ENCODE measurements around the gene HMMR. TPM values are rescaled to one million over a fixed set of nuclear protein-coding genes. Genes with fewer than 3 reads are reported as not detected.
A peak's percentile ranks its signal among the peaks of the same experiment; 100 is the strongest.
"Not testable (repeated sequence)": the region's sequence is repeated elsewhere in the genome, so short reads cannot be mapped to it uniquely, and the experiment has no call there.

The HMMR gene
- polyA plus RNA-seq, 2 donors = 2.1 to 4.1 TPM

DNA sequence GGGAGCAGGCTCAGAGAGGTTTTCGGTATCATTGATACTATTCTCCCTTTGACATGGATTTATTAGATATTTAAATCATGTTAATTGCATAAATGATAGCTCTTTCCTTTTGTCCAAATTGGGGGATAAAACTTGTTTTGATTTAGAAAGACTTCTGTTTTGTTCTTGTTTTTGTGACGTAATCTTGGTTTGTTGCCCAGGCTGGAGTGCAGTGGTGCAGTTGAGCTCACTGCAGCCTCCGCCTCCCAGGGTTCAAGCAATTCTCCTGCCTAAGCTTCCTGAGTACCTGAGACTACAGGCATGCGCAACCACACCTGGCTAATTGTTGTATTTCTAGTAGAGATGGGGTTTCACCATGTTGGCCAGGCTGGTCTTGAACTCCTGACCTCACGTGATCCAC lies 52.1 kb downstream of the HMMR start:
- H3K9me3 ChIP-seq (ENCODE audit: control insufficient read depth in 2 of 2, insufficient read depth in 1 of 2, low read depth in 1 of 2, low read length in 1 of 2) = no peaks in the 10 kb centered on the region
- no peaks in the 10 kb centered on the region for H3K4me1 ChIP-seq (ENCODE audit: control insufficient read depth in 2 of 2, insufficient read depth in 2 of 2, low read length in 1 of 2)
- peaks cover 0 to 9% of the 10 kb centered on the region in 2 donors for H3K36me3 ChIP-seq (ENCODE audit: control insufficient read depth in 2 of 2, insufficient read depth in 2 of 2, low read length in 1 of 2)
- no peak overlapping the region for H3K4me3 ChIP-seq (ENCODE audit: low read depth in 1 of 2, low read length in 2 of 2)
- 86 to 90% methylated on average over 5 of the region's 5 CpGs for WGBS, 2 donors
- H3K27ac ChIP-seq (ENCODE audit: low read depth in 2 of 2, low read length in 1 of 2) = peak overlapping the region in 1 of 2 donors; percentile 13
- no peaks in the 10 kb centered on the region for H3K27me3 ChIP-seq (ENCODE audit: control insufficient read depth in 1 of 2, insufficient read depth in 2 of 2, low read length in 2 of 2)

DNA sequence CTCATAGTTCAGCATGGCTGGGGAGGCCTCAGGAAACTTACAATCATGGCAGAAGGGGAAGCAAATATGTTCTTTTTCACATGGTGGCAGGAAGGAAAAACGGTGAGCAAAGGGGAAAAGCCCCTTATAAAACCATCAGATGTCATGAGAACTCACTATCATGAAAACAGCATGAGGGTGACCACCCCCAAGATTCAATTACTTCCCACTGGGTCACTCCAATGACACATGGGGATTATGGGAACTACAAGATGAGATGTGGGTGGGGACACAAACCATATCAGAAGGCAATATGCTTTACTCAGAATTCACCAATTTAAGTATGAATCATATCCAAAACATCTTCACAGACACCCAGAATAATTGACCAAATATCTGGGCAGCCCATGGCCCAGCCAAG lies 64.7 kb downstream of the HMMR start:
- Histone ChIP-seq H3K27me3 (ENCODE audit: control insufficient read depth in 1 of 2, insufficient read depth in 2 of 2, low read length in 2 of 2) (no peaks in the 10 kb centered on the region), H3K4me3 (ENCODE audit: low read depth in 1 of 2, low read length in 2 of 2) (no peak overlapping the region), H3K4me1 (ENCODE audit: control insufficient read depth in 2 of 2, insufficient read depth in 2 of 2, low read length in 1 of 2) (no peaks in the 10 kb centered on the region), H3K27ac (ENCODE audit: low read depth in 2 of 2, low read length in 1 of 2) (no peak overlapping the region), H3K36me3 (ENCODE audit: control insufficient read depth in 2 of 2, insufficient read depth in 2 of 2, low read length in 1 of 2) (no peaks in the 10 kb centered on the region), H3K9me3 (ENCODE audit: control insufficient read depth in 2 of 2, insufficient read depth in 1 of 2, low read depth in 1 of 2, low read length in 1 of 2) (no peaks in the 10 kb centered on the region)
- WGBS, 2 donors = 80 to 92% methylated on average over 1 of the region's 1 CpG

DNA sequence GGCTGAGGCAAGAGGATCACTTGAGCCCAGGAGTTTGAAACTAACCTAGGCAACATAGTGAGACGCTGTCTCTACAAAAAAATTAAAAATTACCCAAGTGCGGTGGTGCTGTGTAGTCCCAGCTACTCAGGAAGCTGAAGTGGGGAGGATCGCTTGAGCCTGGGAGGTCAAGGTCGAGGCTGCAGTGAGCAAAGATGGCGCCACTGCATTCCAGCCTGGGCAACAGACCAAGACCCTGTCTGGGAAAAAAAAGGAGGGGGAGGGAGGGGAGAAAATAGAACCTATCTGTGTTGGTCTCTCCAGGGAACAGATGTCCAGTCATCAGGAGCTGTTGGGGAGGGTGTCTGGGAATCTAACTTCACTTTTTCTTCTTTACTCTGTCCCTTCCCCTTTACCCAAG lies 69.3 kb downstream of the HMMR start:
- no peak overlapping the region for H3K27ac ChIP-seq (ENCODE audit: low read depth in 2 of 2, low read length in 1 of 2)

DNA sequence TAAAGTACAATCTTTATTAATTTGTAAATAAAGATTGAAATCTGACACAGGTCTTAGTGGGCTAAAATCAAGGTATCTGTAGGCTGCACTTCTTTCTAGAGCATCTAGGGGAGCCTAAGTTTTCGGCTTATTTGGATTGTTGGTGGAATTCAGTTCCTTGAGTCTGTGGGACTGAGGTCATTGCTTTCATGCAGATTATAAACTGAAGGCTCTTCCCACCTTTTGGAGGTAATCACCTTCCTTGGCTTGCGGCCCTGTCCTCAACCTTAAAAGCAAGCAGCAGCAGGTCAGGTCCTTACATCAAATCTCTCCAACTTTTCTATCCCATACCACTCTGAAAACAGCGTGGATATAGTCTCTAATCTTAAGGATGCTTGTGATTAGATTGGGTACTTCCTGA lies 70.8 kb downstream of the HMMR start:
- no peak overlapping the region for H3K4me3 ChIP-seq (ENCODE audit: low read depth in 1 of 2, low read length in 2 of 2)
- H3K27ac ChIP-seq (ENCODE audit: low read depth in 2 of 2, low read length in 1 of 2) = no peak overlapping the region
- no peaks in the 10 kb centered on the region for H3K36me3 ChIP-seq (ENCODE audit: control insufficient read depth in 2 of 2, insufficient read depth in 2 of 2, low read length in 1 of 2)
- WGBS, 2 donors = 65 to 74% methylated on average over 3 of the region's 3 CpGs
- no peaks in the 10 kb centered on the region for H3K27me3 ChIP-seq (ENCODE audit: control insufficient read depth in 1 of 2, insufficient read depth in 2 of 2, low read length in 2 of 2)
- no peaks in the 10 kb centered on the region for H3K9me3 ChIP-seq (ENCODE audit: control insufficient read depth in 2 of 2, insufficient read depth in 1 of 2, low read depth in 1 of 2, low read length in 1 of 2)
- H3K4me1 ChIP-seq (ENCODE audit: control insufficient read depth in 2 of 2, insufficient read depth in 2 of 2, low read length in 1 of 2) = no peaks in the 10 kb centered on the region

More for the DNA sequence above, 69.3 kb downstream of the HMMR start:
- no peaks in the 10 kb centered on the region for H3K36me3 ChIP-seq (ENCODE audit: control insufficient read depth in 2 of 2, insufficient read depth in 2 of 2, low read length in 1 of 2)
- no peak overlapping the region for H3K4me3 ChIP-seq (ENCODE audit: low read depth in 1 of 2, low read length in 2 of 2)
- H3K4me1 ChIP-seq (ENCODE audit: control insufficient read depth in 2 of 2, insufficient read depth in 2 of 2, low read length in 1 of 2) = no peaks in the 10 kb centered on the region
- 73 to 76% methylated on average over 5 of the region's 5 CpGs for WGBS, 2 donors
- no peaks in the 10 kb centered on the region for H3K9me3 ChIP-seq (ENCODE audit: control insufficient read depth in 2 of 2, insufficient read depth in 1 of 2, low read depth in 1 of 2, low read length in 1 of 2)
- H3K27me3 ChIP-seq (ENCODE audit: control insufficient read depth in 1 of 2, insufficient read depth in 2 of 2, low read length in 2 of 2) = no peaks in the 10 kb centered on the region

DNA sequence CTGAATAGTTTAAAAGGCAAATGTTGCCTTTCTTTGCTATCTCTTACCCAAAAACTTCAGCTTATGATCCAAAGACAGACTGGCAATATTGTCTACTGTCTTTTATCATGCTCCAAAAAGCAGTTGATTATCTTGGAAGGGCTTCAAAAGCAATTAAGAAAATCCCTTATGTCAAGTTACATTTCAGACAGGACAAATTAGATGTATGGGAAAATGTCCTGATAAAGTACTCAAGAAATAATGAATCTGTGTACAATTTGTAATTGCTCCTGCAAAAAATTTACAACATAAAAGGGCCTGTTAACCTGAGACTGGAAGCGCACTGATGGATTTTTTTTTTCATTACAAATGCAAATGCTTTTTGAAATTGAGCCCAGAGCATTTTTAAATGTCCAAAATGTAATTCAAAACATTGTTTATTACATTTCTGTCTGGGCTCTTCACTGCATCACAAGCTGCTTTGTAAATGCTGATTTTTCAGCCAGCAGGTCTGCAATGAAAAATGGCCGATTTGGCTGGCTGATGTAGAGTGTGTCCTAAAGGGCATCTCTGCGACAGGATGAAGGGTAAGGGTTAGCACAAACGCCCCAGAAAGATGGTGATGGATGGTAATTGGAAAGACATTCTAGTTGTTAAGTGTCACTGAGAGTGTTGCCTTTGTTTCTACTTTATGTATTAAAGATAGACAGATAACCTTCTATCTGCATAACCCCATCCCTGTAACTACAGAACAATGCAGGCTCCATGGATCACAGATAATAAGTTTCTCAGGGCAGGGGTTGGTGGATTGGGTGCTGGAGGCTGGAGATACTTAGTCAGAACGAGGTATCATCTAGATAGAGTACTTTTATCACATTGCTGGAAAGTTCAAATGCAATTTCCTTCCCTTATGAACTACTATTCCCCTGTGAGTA lies 72.0 kb downstream of the HMMR start:
- 40 to 54% methylated on average over 5 of the region's 5 CpGs for WGBS, 2 donors
- Histone ChIP-seq H3K36me3 (ENCODE audit: control insufficient read depth in 2 of 2, insufficient read depth in 2 of 2, low read length in 1 of 2) (no peaks in the 10 kb centered on the region), H3K4me3 (ENCODE audit: low read depth in 1 of 2, low read length in 2 of 2) (no peak overlapping the region), H3K27me3 (ENCODE audit: control insufficient read depth in 1 of 2, insufficient read depth in 2 of 2, low read length in 2 of 2) (no peaks in the 10 kb centered on the region), H3K4me1 (ENCODE audit: control insufficient read depth in 2 of 2, insufficient read depth in 2 of 2, low read length in 1 of 2) (no peaks in the 10 kb centered on the region), H3K27ac (ENCODE audit: low read depth in 2 of 2, low read length in 1 of 2) (no peak overlapping the region), H3K9me3 (ENCODE audit: control insufficient read depth in 2 of 2, insufficient read depth in 1 of 2, low read depth in 1 of 2, low read length in 1 of 2) (no peaks in the 10 kb centered on the region)

DNA sequence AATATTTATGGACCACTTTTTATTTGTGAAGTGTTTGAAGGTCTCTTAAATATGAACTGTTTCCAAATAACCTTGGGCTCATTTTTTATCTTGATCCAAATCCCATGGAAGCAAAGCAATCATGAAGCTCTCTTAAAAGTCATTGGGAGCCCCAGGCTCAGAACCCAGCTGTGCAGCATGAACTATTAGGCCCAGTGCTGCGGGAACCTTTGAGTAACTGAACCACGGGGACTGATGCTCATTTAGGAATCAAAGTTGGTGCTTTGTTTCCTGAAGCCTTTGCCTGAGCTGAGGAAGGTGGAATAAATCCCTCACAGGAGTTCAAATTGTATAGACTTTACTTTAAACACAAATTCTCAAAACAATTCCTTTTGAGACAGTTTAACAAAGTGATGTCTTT lies 72.8 kb downstream of the HMMR start:
- Histone ChIP-seq H3K9me3 (ENCODE audit: control insufficient read depth in 2 of 2, insufficient read depth in 1 of 2, low read depth in 1 of 2, low read length in 1 of 2) (no peaks in the 10 kb centered on the region), H3K27me3 (ENCODE audit: control insufficient read depth in 1 of 2, insufficient read depth in 2 of 2, low read length in 2 of 2) (no peaks in the 10 kb centered on the region), H3K4me3 (ENCODE audit: low read depth in 1 of 2, low read length in 2 of 2) (no peak overlapping the region), H3K36me3 (ENCODE audit: control insufficient read depth in 2 of 2, insufficient read depth in 2 of 2, low read length in 1 of 2) (no peaks in the 10 kb centered on the region), H3K4me1 (ENCODE audit: control insufficient read depth in 2 of 2, insufficient read depth in 2 of 2, low read length in 1 of 2) (no peaks in the 10 kb centered on the region), H3K27ac (ENCODE audit: low read depth in 2 of 2, low read length in 1 of 2) (no peak overlapping the region)
- 53 to 66% methylated on average over 2 of the region's 2 CpGs for WGBS, 2 donors

DNA sequence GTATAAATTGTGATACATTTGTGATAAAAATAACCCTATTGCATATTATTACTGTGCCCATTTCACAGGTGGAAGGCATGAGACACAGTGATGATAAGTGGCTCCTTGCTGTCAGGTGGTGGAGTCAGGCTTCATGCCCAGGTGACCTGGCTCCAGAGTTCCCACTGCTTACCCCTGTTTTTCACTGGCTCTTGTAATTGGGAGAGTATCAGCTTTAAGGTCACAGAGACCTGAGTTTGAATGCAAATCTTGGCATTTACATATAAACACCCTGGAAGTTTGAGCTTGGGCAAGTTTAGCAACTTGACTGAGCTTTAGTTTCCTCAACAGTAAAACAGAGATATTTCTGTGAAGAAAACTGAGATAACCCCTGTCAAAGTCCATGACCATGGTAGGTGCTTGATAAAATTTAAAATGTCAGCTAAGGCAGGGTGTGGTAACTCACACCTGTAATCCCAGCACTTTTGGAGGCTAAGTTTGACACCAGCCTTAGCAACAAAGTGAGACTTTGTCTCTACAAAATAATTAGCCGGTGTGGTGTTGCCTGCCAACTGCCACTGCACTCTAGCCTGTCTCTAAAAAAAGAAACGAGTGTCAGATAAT lies 74.2 kb downstream of the HMMR start:
- H3K4me1 ChIP-seq (ENCODE audit: control insufficient read depth in 2 of 2, insufficient read depth in 2 of 2, low read length in 1 of 2) = no peaks in the 10 kb centered on the region
- H3K4me3 ChIP-seq (ENCODE audit: low read depth in 1 of 2, low read length in 2 of 2) = no peak overlapping the region
- no peaks in the 10 kb centered on the region for H3K27me3 ChIP-seq (ENCODE audit: control insufficient read depth in 1 of 2, insufficient read depth in 2 of 2, low read length in 2 of 2)
- H3K9me3 ChIP-seq (ENCODE audit: control insufficient read depth in 2 of 2, insufficient read depth in 1 of 2, low read depth in 1 of 2, low read length in 1 of 2) = no peaks in the 10 kb centered on the region
- H3K27ac ChIP-seq (ENCODE audit: low read depth in 2 of 2, low read length in 1 of 2) = no peak overlapping the region
- H3K36me3 ChIP-seq (ENCODE audit: control insufficient read depth in 2 of 2, insufficient read depth in 2 of 2, low read length in 1 of 2) = no peaks in the 10 kb centered on the region
- WGBS, 2 donors = 34 to 60% methylated on average over 2 of the region's 2 CpGs

DNA sequence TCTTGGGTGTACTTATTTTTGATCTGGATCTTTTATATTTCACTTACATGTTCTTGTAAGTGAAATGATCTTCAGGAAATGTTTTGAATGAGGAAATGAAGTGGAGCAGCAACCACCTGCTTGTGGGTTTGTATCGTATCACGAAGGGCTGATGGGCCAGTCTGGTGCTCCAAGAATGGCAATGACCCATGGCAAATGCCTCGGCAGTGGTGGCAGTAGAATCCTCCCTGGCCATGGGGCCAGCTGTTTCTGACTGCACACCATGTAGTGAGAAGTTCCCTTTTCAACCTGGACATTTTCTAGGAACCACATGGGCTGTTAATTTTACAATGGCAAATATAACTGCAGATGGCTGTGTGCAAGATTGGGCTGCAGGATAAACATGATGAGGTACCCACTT lies 74.9 kb downstream of the HMMR start:
- no peak overlapping the region for H3K27ac ChIP-seq (ENCODE audit: low read depth in 2 of 2, low read length in 1 of 2)
- H3K27me3 ChIP-seq (ENCODE audit: control insufficient read depth in 1 of 2, insufficient read depth in 2 of 2, low read length in 2 of 2) = no peaks in the 10 kb centered on the region
- H3K4me3 ChIP-seq (ENCODE audit: low read depth in 1 of 2, low read length in 2 of 2) = no peak overlapping the region
- WGBS, 2 donors = 75 to 82% methylated on average over 3 of the region's 3 CpGs
- no peaks in the 10 kb centered on the region for H3K9me3 ChIP-seq (ENCODE audit: control insufficient read depth in 2 of 2, insufficient read depth in 1 of 2, low read depth in 1 of 2, low read length in 1 of 2)
- H3K36me3 ChIP-seq (ENCODE audit: control insufficient read depth in 2 of 2, insufficient read depth in 2 of 2, low read length in 1 of 2) = no peaks in the 10 kb centered on the region
- H3K4me1 ChIP-seq (ENCODE audit: control insufficient read depth in 2 of 2, insufficient read depth in 2 of 2, low read length in 1 of 2) = no peaks in the 10 kb centered on the region

DNA sequence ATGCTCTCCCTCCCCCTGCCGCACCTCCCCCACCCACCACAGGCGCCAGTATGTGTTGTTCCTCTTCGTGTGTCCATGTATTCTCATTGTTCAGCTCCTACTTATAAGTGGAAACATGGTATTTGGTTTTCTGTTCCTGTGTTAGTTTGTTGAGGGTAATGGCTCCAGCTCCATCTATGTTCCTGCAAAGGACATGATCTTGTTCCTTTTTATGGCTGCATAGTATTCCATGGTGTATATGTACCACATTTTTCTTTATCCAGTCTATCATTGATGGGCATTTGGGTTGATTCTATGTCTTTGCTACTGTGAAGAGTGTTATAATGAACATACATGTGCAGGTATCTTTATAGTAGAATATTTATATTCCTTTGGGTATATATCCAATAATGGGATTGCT lies 76.0 kb downstream of the HMMR start:
- H3K27ac ChIP-seq (ENCODE audit: low read depth in 2 of 2, low read length in 1 of 2); H3K4me3 ChIP-seq (ENCODE audit: low read depth in 1 of 2, low read length in 2 of 2); H3K4me1 ChIP-seq (ENCODE audit: control insufficient read depth in 2 of 2, insufficient read depth in 2 of 2, low read length in 1 of 2); H3K27me3 ChIP-seq (ENCODE audit: control insufficient read depth in 1 of 2, insufficient read depth in 2 of 2, low read length in 2 of 2); H3K36me3 ChIP-seq (ENCODE audit: control insufficient read depth in 2 of 2, insufficient read depth in 2 of 2, low read length in 1 of 2); H3K9me3 ChIP-seq (ENCODE audit: control insufficient read depth in 2 of 2, insufficient read depth in 1 of 2, low read depth in 1 of 2, low read length in 1 of 2): not testable (repeated sequence)
- WGBS, 2 donors = 91 to 97% methylated on average over 3 of the region's 3 CpGs

DNA sequence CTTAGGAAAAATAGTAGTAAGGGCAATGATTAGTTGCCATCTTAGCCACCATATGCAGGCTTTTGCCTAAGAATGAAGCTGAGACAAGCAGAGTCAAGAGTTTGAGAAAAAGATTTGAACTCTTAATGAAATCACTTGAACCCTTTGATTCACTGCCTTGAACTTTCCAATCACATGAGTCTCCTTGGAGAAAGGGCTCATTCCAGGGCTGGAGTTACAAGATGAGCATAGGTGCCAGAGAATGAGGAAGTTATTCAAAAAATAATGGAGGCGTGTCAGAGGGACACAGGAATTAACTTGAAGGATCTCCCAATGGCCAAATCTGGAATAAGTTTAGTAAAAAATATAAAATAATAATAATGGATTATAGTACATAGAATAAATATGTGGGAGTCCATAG lies 80.3 kb downstream of the HMMR start:
- Histone ChIP-seq H3K9me3 (ENCODE audit: control insufficient read depth in 2 of 2, insufficient read depth in 1 of 2, low read depth in 1 of 2, low read length in 1 of 2) (no peaks in the 10 kb centered on the region), H3K36me3 (ENCODE audit: control insufficient read depth in 2 of 2, insufficient read depth in 2 of 2, low read length in 1 of 2) (no peaks in the 10 kb centered on the region), H3K27ac (ENCODE audit: low read depth in 2 of 2, low read length in 1 of 2) (no peak overlapping the region), H3K4me3 (ENCODE audit: low read depth in 1 of 2, low read length in 2 of 2) (no peak overlapping the region), H3K27me3 (ENCODE audit: control insufficient read depth in 1 of 2, insufficient read depth in 2 of 2, low read length in 2 of 2) (no peaks in the 10 kb centered on the region), H3K4me1 (ENCODE audit: control insufficient read depth in 2 of 2, insufficient read depth in 2 of 2, low read length in 1 of 2) (no peaks in the 10 kb centered on the region)
- 68 to 88% methylated on average over 1 of the region's 1 CpG for WGBS, 2 donors

Data from esophagus (tissue), 2 donors.